HAP-1 (cell line): ENCODE data around the gene IFT52.
A peak's percentile ranks its signal among the peaks of the same experiment; 100 is the strongest.
"Not testable (repeated sequence)": the region's sequence is repeated elsewhere in the genome, so short reads cannot be mapped to it uniquely, and the experiment has no call there.

ENCODE experiments used
- DNase-seq, 2 experiments: peaks; one replicate each; pipeline ENCODE4 v3.0.0-alpha.2; 2016 to 2020; ENCODE audit warnings: low spot score in 2 of 2
- H3K27me3 ChIP-seq: fragments of 250-450 bp; sonication (Bioruptor Pico); 2 replicates; pipeline ENCODE4 v1.5.1; 2020; ENCODE audit warnings: low read depth, mild to moderate bottlenecking, moderate library complexity
- H3K36me3 ChIP-seq: fragments of 250-450 bp; sonication (Bioruptor Pico); replicated peaks from 2 replicates; pipeline ENCODE4 v1.5.1; 2020; ENCODE audit warnings: mild to moderate bottlenecking
- H3K4me1 ChIP-seq: fragments of 250-450 bp; sonication (Bioruptor Pico); 2 replicates; pipeline ENCODE4 v1.5.1; 2020; ENCODE audit warnings: mild to moderate bottlenecking
- H3K4me3 ChIP-seq: fragments of 250-450 bp; sonication (Bioruptor Pico); 2 replicates; pipeline ENCODE4 v1.5.1; 2020; ENCODE audit warnings: mild to moderate bottlenecking, moderate library complexity
- H3K9me3 ChIP-seq: fragments of 250-450 bp; sonication (Bioruptor Pico); 2 replicates; pipeline ENCODE4 v1.5.1; 2020; ENCODE audit warnings: mild to moderate bottlenecking, moderate library complexity
- in situ Hi-C: fragments of 300-500 bp; cut with MboI; formaldehyde crosslinking; loops from 3 replicates; pipeline ENCODE4 v1.14.3; 2020; ENCODE audit warnings: low sequenced_read_pairs, inconsistent platforms, mixed read lengths

Gene IFT52

GRCh38 chr20:43642548-43642947 is 51.8 kb downstream of the IFT52 start:
- in situ Hi-C loops, result no loop called here
- Histone ChIP-seq H3K4me1 (no peaks in the 10 kb centered on the region), H3K4me3 (no peak overlapping the region), H3K9me3 (no peaks in the 10 kb centered on the region), H3K36me3 (peaks cover 17% of the 10 kb centered on the region), H3K27me3 (no peaks in the 10 kb centered on the region)
- DNase-seq, result no peak

GRCh38 chr20:43650997-43651525 is 60.3 kb downstream of the IFT52 start:
- Histone ChIP-seq H3K4me3 (no peak overlapping the region), H3K27me3 (no peaks in the 10 kb centered on the region), H3K36me3 (no peaks in the 10 kb centered on the region; the same call in none of the 2 replicates), H3K9me3 (no peaks in the 10 kb centered on the region), H3K4me1 (no peaks in the 10 kb centered on the region)
- DNase-seq, result no peak
- in situ Hi-C loops, result no loop called here

GRCh38 chr20:43651650-43652184 is 61.0 kb downstream of the IFT52 start:
- in situ Hi-C loops, H3K4me3 ChIP-seq, H3K36me3 ChIP-seq, DNase-seq, H3K27me3 ChIP-seq, H3K9me3 ChIP-seq, H3K4me1 ChIP-seq: not testable (repeated sequence)

- in situ Hi-C loops, result no loop called here
- no peaks in the 10 kb centered on the region for H3K9me3 ChIP-seq
- DNase-seq, result no peak
Measured at GRCh38 chr20:43653966-43654365, 63.2 kb downstream of the IFT52 start.

GRCh38 chr20:43655176-43655575 is 64.4 kb downstream of the IFT52 start:
- H3K27me3 ChIP-seq, H3K4me1 ChIP-seq, H3K36me3 ChIP-seq, H3K9me3 ChIP-seq, in situ Hi-C loops, DNase-seq, H3K4me3 ChIP-seq: not testable (repeated sequence)

More at GRCh38 chr20:43653966-43654365, 63.2 kb downstream of the IFT52 start:
- Histone ChIP-seq H3K4me3 (no peak overlapping the region), H3K36me3 (no peaks in the 10 kb centered on the region), H3K4me1 (peaks cover 4% of the 10 kb centered on the region; the same call in 1 of the 2 replicates), H3K27me3 (no peaks in the 10 kb centered on the region)

GRCh38 chr20:43655937-43656336 is 65.2 kb downstream of the IFT52 start:
- no peaks in the 10 kb centered on the region for H3K36me3 ChIP-seq
- peaks cover 4% of the 10 kb centered on the region; the same call in 1 of the 2 replicates for H3K4me1 ChIP-seq
- H3K9me3 ChIP-seq, result no peaks in the 10 kb centered on the region
- H3K4me3 ChIP-seq, result no peak overlapping the region
- H3K27me3 ChIP-seq, result no peaks in the 10 kb centered on the region
- in situ Hi-C loops, result no loop called here
- no peak for DNase-seq

GRCh38 chr20:43658069-43658722 is 67.5 kb downstream of the IFT52 start:
- Histone ChIP-seq H3K4me3 (peak overlapping the region; percentile 72), H3K4me1 (peaks cover 4% of the 10 kb centered on the region; the same call in 1 of the 2 replicates), H3K9me3 (no peaks in the 10 kb centered on the region), H3K36me3 (no peaks in the 10 kb centered on the region), H3K27me3 (no peaks in the 10 kb centered on the region)
- peak; percentile 11 to 46 for DNase-seq
- in situ Hi-C loops, result no loop called here

- no peak for DNase-seq
- Histone ChIP-seq H3K4me3 (no peak overlapping the region), H3K4me1 (peaks cover 4% of the 10 kb centered on the region; the same call in 1 of the 2 replicates), H3K27me3 (no peaks in the 10 kb centered on the region), H3K9me3 (no peaks in the 10 kb centered on the region), H3K36me3 (no peaks in the 10 kb centered on the region)
- in situ Hi-C loops, result no loop called here
Measured at GRCh38 chr20:43658723-43659419, 68.1 kb downstream of the IFT52 start.

GRCh38 chr20:43662943-43663655 is 72.4 kb downstream of the IFT52 start:
- no peak overlapping the region for H3K4me3 ChIP-seq
- DNase-seq, result no peak
- H3K9me3 ChIP-seq, result no peaks in the 10 kb centered on the region
- H3K36me3 ChIP-seq, result no peaks in the 10 kb centered on the region
- peaks cover 7% of the 10 kb centered on the region for H3K4me1 ChIP-seq
- in situ Hi-C loops, result no loop called here
- H3K27me3 ChIP-seq, result no peaks in the 10 kb centered on the region

GRCh38 chr20:43665466-43666176 is 74.9 kb downstream of the IFT52 start:
- Histone ChIP-seq H3K9me3 (no peaks in the 10 kb centered on the region), H3K4me3 (no peak overlapping the region), H3K4me1 (peaks cover 3% of the 10 kb centered on the region), H3K27me3 (no peaks in the 10 kb centered on the region), H3K36me3 (peaks cover 16% of the 10 kb centered on the region)
- no peak for DNase-seq
- in situ Hi-C loops, result no loop called here

GRCh38 chr20:43666376-43667328 is 75.9 kb downstream of the IFT52 start, which contains the start of gene MYBL2:
MYBL2 (plus strand) TSS chr20:43667114; CDS start chr20:43667284, 170 bp downstream.
- peaks cover 18% of the 10 kb centered on the region for H3K36me3 ChIP-seq
- no peaks in the 10 kb centered on the region for H3K9me3 ChIP-seq
- in situ Hi-C loops, result no loop called here
- DNase-seq, result peak; percentile 47 to 82
- H3K4me1 ChIP-seq, result peaks cover 3% of the 10 kb centered on the region
- peak within 1 kb of the TSS; percentile 68 for H3K4me3 ChIP-seq
- no peaks in the 10 kb centered on the region for H3K27me3 ChIP-seq

GRCh38 chr20:43667341-43668132 is 76.8 kb downstream of the IFT52 start:
- Histone ChIP-seq H3K27me3 (no peaks in the 10 kb centered on the region), H3K9me3 (no peaks in the 10 kb centered on the region), H3K4me1 (peaks cover 3% of the 10 kb centered on the region), H3K4me3 (peak overlapping the region; percentile 68), H3K36me3 (peaks cover 20% of the 10 kb centered on the region)
- DNase-seq, result peak; percentile 37 to 72
- in situ Hi-C loops, result no loop called here
